WERI-Rb-1 (cell line): ENCODE measurements around the gene FAAP24.
"Not testable (repeated sequence)": the region's sequence is repeated elsewhere in the genome, so short reads cannot be mapped to it uniquely, and the experiment has no call there.

Experiments used
- DNase-seq: peaks from one replicate; pipeline ENCODE4 v3.0.0-alpha.2; 2020
- H3K27ac ChIP-seq: fragments of 250-450 bp; sonication (Bioruptor Pico); 2 replicates; pipeline ENCODE4 v1.5.1; 2020; ENCODE audit warnings: mild to moderate bottlenecking, moderate library complexity
- H3K27me3 ChIP-seq: fragments of 250-450 bp; sonication (Bioruptor Pico); 2 replicates; pipeline ENCODE4 v1.5.1; 2021; ENCODE audit warnings: mild to moderate bottlenecking, low read depth, moderate library complexity; ENCODE audit not compliant: insufficient read depth, severe bottlenecking
- H3K36me3 ChIP-seq: fragments of 250-450 bp; sonication (Bioruptor Pico); 2 replicates; pipeline ENCODE4 v1.5.1; 2020; ENCODE audit warnings: mild to moderate bottlenecking, moderate library complexity
- H3K4me3 ChIP-seq: 2 replicates; pipeline ENCODE4 v1.5.1; 2011; ENCODE audit warnings: low read depth, mild to moderate bottlenecking, control low read depth, low read length
- H3K9me3 ChIP-seq: fragments of 250-450 bp; sonication (Bioruptor Pico); 2 replicates; pipeline ENCODE4 v1.5.1; 2021; ENCODE audit warnings: mild to moderate bottlenecking, moderate library complexity; ENCODE audit not compliant: severe bottlenecking
- TF ChIP-seq, protein P1 (sequence below): IDR thresholded peaks from 2 replicates; pipeline ENCODE4 v1.5.1; 2011; ENCODE audit warnings: low read depth, mild to moderate bottlenecking, control low read depth, inconsistent platforms, low read length

The FAAP24 gene

DNA sequence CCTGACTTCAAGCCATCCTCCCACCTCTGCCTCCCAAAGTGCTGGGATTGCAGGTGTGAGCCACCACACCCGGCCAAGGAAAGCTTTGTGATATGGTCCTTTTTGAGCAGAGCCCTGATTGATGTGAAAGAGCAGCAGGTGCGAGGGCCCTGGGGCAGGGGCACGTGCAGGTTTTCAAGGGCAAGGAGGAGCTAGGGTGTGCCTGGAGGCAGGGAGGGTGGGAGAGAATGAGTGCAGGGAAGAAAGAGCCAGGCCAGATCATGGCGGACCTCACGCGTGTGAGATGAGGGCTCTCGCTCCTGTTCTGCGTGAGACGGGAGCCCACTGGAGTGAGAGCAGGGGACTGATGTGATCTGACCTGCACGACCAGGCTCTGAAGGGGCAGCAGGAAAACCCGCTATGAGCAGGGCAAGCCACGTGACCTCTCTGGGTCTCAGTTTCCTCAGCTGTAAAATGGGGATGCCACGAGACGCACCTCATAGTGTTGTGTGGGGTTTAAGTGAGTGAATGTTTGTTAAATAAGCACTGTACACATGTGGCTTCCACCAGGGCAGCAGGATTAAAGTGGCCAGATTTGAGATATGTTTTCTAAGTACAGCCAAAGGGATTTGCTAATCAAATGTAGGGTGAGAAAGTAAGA is 25.8 kb downstream of the FAAP24 start:
- H3K4me3 ChIP-seq = no peak overlapping the region
- no peaks in the 10 kb centered on the region for H3K27me3 ChIP-seq
- TF ChIP-seq, protein P1, sequence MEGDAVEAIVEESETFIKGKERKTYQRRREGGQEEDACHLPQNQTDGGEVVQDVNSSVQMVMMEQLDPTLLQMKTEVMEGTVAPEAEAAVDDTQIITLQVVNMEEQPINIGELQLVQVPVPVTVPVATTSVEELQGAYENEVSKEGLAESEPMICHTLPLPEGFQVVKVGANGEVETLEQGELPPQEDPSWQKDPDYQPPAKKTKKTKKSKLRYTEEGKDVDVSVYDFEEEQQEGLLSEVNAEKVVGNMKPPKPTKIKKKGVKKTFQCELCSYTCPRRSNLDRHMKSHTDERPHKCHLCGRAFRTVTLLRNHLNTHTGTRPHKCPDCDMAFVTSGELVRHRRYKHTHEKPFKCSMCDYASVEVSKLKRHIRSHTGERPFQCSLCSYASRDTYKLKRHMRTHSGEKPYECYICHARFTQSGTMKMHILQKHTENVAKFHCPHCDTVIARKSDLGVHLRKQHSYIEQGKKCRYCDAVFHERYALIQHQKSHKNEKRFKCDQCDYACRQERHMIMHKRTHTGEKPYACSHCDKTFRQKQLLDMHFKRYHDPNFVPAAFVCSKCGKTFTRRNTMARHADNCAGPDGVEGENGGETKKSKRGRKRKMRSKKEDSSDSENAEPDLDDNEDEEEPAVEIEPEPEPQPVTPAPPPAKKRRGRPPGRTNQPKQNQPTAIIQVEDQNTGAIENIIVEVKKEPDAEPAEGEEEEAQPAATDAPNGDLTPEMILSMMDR = no peak
- peaks cover 2% of the 10 kb centered on the region; the same call in 1 of the 2 replicates for H3K36me3 ChIP-seq
- H3K9me3 ChIP-seq = no peaks in the 10 kb centered on the region
- no peak for DNase-seq
- no peak overlapping the region for H3K27ac ChIP-seq

DNA sequence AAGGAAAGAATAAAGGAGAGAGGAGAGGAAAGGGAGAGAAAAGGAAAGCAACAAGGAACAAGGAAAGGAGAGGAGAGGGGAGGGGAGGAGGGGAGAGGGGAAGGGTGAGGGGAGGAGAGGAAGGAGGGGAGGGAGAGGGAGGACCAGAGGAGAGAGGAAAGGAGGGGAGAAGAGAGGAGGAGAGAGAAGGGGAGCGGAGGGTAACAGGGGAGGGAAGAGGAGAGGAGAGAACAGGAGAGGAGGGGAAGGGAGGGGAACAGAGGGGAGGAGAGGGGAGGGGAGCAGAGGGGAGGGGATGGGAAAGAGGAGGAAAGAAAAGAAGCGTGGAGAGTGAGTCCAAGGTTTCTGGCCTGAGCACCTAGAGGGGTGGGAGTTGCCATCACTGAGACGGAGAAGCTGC is 26.7 kb downstream of the FAAP24 start:
- TF ChIP-seq, protein P1 = no peak
- H3K4me3 ChIP-seq = no peak overlapping the region
- peaks cover 2% of the 10 kb centered on the region; the same call in 1 of the 2 replicates for H3K36me3 ChIP-seq

DNA sequence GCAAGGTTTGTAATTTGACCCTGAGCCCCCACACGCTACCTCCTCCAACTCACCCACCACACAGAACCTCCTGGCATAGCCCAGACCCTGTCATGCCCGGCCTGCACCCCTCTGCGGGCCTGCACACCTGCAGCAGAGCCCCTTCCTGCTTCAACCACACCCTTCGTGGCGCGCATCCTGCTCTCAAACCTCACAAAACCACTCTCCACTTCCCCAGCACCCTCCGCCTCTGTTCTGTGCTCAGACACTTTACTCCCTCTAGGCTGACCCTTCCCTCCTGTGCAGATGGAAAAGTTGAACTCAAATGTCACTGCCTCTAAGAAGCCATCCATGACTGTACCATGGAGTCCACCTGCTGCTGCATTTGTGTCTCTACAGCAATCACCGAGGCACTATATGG is 28.5 kb downstream of the FAAP24 start:
- no peak for DNase-seq
- Histone ChIP-seq H3K27me3 (no peaks in the 10 kb centered on the region), H3K36me3 (no peaks in the 10 kb centered on the region), H3K4me3 (no peak overlapping the region), H3K9me3 (no peaks in the 10 kb centered on the region), H3K27ac (no peak overlapping the region)
- TF ChIP-seq, protein P1 = no peak

More for the DNA sequence above, 26.7 kb downstream of the FAAP24 start:
- DNase-seq = no peak
- H3K27me3 ChIP-seq = no peaks in the 10 kb centered on the region
- H3K27ac ChIP-seq = no peak overlapping the region
- H3K9me3 ChIP-seq = no peaks in the 10 kb centered on the region

DNA sequence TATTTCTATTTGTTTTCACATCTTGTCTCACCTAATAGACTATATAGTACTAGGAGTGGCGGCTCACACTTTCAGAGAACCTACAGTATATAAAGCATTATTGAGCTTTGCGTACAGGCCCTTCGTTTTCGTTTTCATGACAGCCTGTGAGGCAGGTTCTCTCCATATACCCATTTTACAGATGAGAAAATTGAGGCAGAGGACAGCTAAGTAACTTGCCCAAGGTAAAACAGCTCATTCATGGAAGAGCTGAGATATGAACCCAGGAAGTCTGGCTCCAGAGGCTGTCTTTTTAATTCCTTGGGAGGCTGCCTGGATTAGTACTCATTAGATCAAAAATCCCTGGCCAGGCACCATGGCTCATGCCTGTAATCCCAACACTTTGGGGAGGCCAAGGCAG is 28.9 kb downstream of the FAAP24 start:
- no peak overlapping the region for H3K27ac ChIP-seq
- no peaks in the 10 kb centered on the region for H3K9me3 ChIP-seq
- no peak overlapping the region for H3K4me3 ChIP-seq
- TF ChIP-seq, protein P1 = no peak
- no peaks in the 10 kb centered on the region for H3K36me3 ChIP-seq
- no peak for DNase-seq
- no peaks in the 10 kb centered on the region for H3K27me3 ChIP-seq

DNA sequence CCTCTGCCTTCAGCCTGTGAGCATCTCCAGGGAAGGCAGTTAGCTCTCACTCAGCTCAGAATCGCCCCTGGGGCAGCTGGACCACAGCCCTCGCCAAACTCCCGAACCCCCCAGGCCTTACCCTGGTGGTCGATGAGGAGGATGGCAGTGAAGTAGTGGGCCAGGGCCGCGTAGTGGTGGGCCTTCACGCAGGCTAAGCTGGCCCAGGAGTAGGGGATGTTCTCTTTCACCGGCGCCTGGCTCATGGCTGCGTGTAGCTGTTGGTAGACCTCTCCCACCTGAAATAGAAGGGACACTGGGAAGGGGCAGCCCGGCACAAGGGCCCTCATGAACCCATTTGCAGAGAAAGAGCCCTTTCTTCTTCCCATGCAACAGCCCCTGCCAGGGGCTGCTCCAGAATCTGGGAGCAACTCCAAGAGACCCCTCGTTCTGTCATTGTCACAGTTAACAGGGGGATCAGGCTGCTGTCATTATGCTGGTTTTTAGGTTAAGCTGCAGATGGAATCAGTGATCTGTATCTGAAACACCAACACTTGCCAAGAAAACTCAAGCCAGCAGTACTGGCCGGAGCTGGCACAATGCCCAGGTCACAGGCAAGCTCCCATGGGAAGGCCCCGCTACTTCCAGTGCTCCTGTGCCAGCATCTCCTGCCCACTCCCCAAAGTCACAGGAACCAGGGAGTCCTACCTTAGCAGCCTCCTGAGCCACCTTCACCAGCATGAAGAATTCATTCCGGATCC is 30.3 kb downstream of the FAAP24 start:
- not testable (repeated sequence) for H3K9me3 ChIP-seq, H3K27me3 ChIP-seq, H3K4me3 ChIP-seq, DNase-seq, H3K36me3 ChIP-seq, H3K27ac ChIP-seq

DNA sequence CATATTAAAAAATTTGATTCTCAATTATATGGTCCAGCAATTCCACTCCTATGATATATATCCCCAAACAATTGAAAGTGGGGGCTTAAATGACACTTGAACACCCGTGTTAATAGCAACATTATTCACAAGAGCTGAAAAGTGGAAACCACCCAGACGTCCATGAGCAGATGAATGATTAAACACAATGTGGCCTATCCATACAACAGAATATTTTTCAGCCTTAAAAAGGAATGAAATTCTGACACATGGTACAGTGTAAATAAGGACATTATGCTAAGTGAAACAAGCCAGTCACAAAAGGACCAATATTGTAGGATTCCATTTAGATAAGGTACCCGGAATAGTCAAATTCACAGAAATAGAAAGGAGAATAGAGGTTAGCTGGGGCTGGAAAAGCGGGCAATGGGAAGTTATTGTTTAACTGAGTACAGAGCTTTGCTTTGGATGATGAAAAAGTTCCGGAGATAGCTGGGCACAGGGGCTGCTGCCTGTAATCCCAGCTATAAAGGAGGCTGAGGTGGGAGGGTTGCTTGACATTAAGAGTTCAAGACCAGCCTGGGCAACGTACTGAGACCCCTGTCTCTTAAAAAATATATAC is 31.5 kb downstream of the FAAP24 start:
- not testable (repeated sequence) for H3K27me3 ChIP-seq

More for the DNA sequence above, 31.5 kb downstream of the FAAP24 start:
- not testable (repeated sequence) for H3K27ac ChIP-seq, DNase-seq, H3K36me3 ChIP-seq, H3K9me3 ChIP-seq, H3K4me3 ChIP-seq
